GM12872 (cell line): ENCODE measurements around the gene RAB9A.

Experiments used
- TF ChIP-seq, protein P1 (sequence below): IDR thresholded peaks from 3 replicates; pipeline ENCODE4 v1.5.1; 2011; ENCODE audit warnings: low read depth, mild to moderate bottlenecking, low read length, moderate library complexity; ENCODE audit not compliant: insufficient read depth

Gene RAB9A

DNA sequence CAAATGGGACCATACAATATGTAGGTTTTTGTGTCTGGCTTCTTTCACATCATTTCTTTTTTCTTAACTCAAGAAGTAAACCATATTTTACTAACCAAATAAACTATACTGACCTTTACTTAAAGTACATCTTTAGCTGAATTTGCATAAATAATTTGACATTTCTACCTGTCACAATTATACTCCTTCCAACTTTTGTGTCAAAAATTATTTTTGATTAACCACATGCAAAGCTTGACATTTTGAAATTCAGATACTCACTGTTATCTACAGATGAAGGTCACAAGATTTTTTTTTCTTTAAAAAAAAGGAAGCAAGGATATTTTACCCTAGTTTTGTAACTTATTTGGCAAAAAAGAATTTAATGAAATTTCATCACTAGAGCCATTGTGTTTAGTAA lies 12.0 kb upstream of the RAB9A start:
- TF ChIP-seq, protein P1, sequence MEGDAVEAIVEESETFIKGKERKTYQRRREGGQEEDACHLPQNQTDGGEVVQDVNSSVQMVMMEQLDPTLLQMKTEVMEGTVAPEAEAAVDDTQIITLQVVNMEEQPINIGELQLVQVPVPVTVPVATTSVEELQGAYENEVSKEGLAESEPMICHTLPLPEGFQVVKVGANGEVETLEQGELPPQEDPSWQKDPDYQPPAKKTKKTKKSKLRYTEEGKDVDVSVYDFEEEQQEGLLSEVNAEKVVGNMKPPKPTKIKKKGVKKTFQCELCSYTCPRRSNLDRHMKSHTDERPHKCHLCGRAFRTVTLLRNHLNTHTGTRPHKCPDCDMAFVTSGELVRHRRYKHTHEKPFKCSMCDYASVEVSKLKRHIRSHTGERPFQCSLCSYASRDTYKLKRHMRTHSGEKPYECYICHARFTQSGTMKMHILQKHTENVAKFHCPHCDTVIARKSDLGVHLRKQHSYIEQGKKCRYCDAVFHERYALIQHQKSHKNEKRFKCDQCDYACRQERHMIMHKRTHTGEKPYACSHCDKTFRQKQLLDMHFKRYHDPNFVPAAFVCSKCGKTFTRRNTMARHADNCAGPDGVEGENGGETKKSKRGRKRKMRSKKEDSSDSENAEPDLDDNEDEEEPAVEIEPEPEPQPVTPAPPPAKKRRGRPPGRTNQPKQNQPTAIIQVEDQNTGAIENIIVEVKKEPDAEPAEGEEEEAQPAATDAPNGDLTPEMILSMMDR, result no peak

DNA sequence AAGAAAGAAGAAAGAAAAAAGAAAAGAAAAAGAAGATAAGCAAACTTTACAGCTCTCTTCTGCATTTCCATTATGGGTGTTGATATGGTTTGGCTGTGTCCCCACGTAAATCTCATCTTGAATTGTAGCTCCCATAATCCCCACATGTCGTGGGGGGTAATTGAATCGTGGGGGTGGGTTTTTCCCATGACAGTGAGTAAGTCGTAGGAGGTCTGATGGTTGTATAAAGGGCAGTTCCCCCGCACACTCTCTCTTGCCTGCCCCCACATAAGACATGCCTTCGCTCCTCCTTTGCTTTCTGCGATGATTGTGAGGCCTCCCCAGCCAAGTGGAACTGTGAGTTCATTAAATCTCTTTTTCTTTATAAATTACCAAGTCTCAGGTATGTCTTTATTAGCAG lies 7.3 kb upstream of the RAB9A start:
- TF ChIP-seq, protein P1, result no peak

DNA sequence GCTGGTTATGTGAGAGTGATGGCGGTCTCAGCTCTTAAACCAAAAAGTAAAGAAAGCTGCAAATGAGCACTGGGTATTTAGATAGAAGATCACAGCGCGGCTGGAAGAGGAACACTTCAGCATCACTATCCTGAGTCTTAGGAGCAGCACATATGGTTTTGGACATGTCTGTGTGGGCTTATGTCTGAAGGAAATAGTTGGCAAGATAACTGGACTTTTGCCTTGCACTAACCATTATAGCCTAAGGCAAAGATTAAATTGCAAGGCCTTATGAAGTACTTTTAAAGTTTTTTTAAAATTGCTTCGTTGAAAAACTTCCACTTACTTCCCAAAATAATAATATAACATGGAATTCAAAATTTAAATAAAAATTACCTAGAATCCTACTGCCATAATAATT lies 4.6 kb upstream of the RAB9A start:
- TF ChIP-seq, protein P1, result no peak

DNA sequence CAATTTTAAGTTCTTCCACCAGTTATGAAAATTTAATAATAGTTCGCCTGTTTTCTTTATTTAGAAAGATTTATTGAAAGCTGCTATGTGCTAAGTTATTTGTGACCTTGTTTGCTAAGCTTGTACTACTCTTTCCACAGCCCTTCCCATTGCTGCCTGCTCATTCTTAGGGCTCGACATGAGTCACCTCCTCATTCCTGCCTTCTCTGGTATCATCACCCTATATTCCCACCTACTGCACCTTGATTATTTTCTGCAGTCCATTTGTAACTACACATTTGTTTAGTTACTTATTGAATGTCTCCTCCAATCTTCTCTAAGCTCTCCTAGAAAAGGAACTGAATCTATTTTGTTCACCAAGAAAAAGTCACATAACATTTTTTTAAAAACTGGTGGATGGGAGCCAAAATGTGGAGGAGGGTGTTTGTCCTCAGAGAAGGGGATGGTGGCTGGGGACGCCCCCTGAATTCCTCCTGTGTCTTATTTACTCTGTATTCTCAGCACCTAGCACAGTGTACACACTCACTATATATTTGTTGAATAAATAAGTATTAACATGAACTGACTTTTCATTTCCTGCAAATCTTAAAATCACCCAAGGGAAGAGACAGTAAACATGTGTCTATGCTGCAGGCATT lies 3.7 kb upstream of the RAB9A start:
- TF ChIP-seq, protein P1, result no peak

DNA sequence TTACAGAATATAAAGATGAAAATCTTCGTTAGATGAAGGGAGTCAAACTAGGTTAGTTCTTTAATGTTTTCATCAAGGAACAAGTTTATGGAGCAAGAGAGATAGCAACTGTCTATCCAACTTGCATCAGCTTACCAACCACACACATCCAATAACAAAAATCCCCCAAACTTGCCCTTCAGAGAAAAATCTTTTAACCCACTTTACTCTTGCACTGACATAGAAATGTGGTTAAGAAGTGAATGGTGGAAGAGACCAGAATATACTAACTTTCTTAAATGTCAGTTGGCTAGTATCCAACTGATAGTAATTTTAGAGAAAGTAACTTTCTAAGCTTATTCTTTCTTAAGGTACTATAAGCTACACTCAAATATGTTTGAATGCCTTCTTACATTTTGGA lies 1.7 kb upstream of the RAB9A start:
- TF ChIP-seq, protein P1, result no peak

DNA sequence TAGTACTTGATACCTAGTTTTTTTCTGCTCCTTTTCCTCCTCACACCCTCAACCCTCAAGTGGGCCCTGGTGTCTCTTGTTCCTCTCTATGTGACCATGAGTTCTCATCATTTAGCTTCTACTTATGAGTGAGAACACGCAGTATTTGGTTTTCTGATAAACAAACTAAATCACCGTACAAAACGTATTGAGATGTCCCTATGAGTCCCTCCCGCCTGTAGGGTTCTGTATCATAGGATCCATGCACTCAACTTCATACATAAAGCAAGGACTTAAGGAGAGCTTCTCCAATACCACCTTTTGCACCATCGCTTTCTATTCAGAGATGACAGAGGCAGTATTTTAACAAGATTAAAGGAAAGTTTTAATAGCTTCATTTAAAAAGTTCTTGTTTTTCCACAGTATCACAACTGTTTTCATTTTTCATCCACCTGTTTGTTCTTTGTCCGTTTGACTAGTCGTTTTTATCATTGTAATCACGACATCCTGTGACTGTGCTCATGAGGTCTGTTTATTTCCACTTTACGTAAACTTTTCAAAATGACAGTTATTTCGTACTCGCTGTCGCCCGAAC lies 457 bp upstream of the RAB9A start:
- TF ChIP-seq, protein P1, result no peak

DNA sequence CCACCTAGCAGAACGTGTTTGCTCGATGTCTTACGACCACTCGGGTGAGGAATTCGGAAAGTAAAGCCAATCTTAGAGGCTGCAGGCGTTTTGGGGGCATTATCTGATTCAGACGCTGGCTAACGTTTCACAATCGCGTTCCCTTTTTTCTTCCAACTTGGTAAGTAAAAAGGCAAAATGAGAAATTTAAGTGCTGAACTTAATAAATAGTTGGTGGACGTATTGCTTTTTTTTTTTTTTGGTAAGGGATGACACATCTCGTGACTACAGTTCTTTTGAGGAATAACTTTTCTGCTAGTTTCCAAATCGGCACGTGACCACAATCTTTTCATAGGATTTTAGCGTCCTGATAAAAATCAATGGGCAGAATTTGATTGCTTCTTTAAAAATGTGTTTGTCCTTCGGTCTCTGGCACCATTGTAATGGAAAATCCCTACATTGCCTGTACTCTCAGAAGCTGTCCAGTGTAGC lies 848 bp downstream of the RAB9A start:
- TF ChIP-seq, protein P1, result no peak

DNA sequence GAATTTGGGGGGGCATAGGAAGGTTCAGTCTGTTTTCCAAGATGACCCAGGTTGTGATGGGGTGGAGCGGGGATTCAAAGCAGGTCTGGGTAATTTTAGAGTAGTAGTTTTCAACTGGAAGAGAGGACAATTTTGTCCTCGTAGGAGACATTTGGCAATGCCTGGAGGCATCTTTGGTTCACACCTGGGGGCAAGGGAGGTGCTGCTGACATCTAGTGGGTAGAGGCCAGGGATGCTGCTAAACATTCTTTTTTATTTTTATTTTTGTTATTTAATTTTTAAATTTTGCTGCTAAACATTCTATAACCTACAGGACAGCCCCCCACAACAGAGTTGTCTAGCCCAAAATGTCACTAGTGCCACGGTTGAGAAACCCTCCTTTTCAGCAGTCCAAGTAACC lies 1.9 kb downstream of the RAB9A start:
- TF ChIP-seq, protein P1, result peak; percentile 46
